ENCODE measurements around the gene FYCO1.
"Not testable (repeated sequence)": the region's sequence is repeated elsewhere in the genome, so short reads cannot be mapped to it uniquely, and the experiment has no call there.

The FYCO1 gene

GRCh38 chr3:45995236-45996192 is at the start of gene FYCO1:
Gene FYCO1, minus strand, starts transcription at chr3:45995824. Its CDS starts 10,914 bp downstream, at chr3:45984910.
- DNase-seq (ENCODE audit: low spot score) = peak; percentile 97

GRCh38 chr3:46038916-46039315 is 43.3 kb upstream of the FYCO1 start:
- DNase-seq (ENCODE audit: low spot score) = no peak

- not testable (repeated sequence) for DNase-seq (ENCODE audit: low spot score)
Observed at GRCh38 chr3:46038071-46038470, 42.4 kb upstream of the FYCO1 start.

- no peak for DNase-seq (ENCODE audit: low spot score)
Observed at GRCh38 chr3:46036191-46036590, 40.6 kb upstream of the FYCO1 start.

GRCh38 chr3:46031747-46032146 is 36.1 kb upstream of the FYCO1 start:
- DNase-seq (ENCODE audit: low spot score) = no peak

- DNase-seq (ENCODE audit: low spot score) = no peak
Observed at GRCh38 chr3:46031269-46031668, 35.6 kb upstream of the FYCO1 start.

GRCh38 chr3:46030626-46031025 is 35.0 kb upstream of the FYCO1 start:
- no peak for DNase-seq (ENCODE audit: low spot score)

- DNase-seq (ENCODE audit: low spot score) = no peak
Observed at GRCh38 chr3:46029953-46030543, 34.4 kb upstream of the FYCO1 start.

GRCh38 chr3:46027736-46028397 is 32.2 kb upstream of the FYCO1 start:
- DNase-seq (ENCODE audit: low spot score) = no peak

- DNase-seq (ENCODE audit: low spot score) = no peak
Observed at GRCh38 chr3:46027021-46027705, 31.5 kb upstream of the FYCO1 start, which contains the start of gene XCR1. Gene XCR1, minus strand, starts transcription at chr3:46027483. Its CDS starts 5,536 bp downstream, at chr3:46021947.

GRCh38 chr3:46025139-46025538 is 29.5 kb upstream of the FYCO1 start:
- DNase-seq (ENCODE audit: low spot score) = no peak

- no peak for DNase-seq (ENCODE audit: low spot score)
Observed at GRCh38 chr3:46024131-46024530, 28.5 kb upstream of the FYCO1 start.

- DNase-seq (ENCODE audit: low spot score) = no peak
Observed at GRCh38 chr3:46022909-46023785, 27.5 kb upstream of the FYCO1 start.

- DNase-seq (ENCODE audit: low spot score) = no peak
Observed at GRCh38 chr3:46021516-46021915, 25.9 kb upstream of the FYCO1 start.

- no peak for DNase-seq (ENCODE audit: low spot score)
Observed at GRCh38 chr3:46020766-46021510, 25.3 kb upstream of the FYCO1 start.

GRCh38 chr3:46019707-46020106 is 24.1 kb upstream of the FYCO1 start:
- peak; percentile 39 for DNase-seq (ENCODE audit: low spot score)

GRCh38 chr3:46017720-46018119 is 22.1 kb upstream of the FYCO1 start:
- DNase-seq (ENCODE audit: low spot score) = peak; percentile 66

- no peak for DNase-seq (ENCODE audit: low spot score)
Observed at GRCh38 chr3:46013316-46014094, 17.9 kb upstream of the FYCO1 start.

GRCh38 chr3:46012246-46012645 is 16.6 kb upstream of the FYCO1 start:
- no peak for DNase-seq (ENCODE audit: low spot score)

All from AG20443 (cell line).